Mucosa of stomach (tissue), 1 donor: ENCODE results near the gene CERT1.
A peak's percentile ranks its signal among the peaks of the same experiment; 100 is the strongest.

Source experiments
- H3K27me3 ChIP-seq: one replicate; pipeline ENCODE4 v1.7.0; 2013; ENCODE audit warnings: mild to moderate bottlenecking, low read length; ENCODE audit not compliant: control insufficient read depth, insufficient read depth
- H3K36me3 ChIP-seq: one replicate; pipeline ENCODE4 v1.7.0; 2013; ENCODE audit warnings: low read length; ENCODE audit not compliant: control insufficient read depth, insufficient read depth
- H3K4me1 ChIP-seq: one replicate; pipeline ENCODE4 v1.7.0; 2013; ENCODE audit warnings: mild to moderate bottlenecking, low read length; ENCODE audit not compliant: control insufficient read depth, insufficient read depth
- H3K4me3 ChIP-seq: one replicate; pipeline ENCODE4 v1.7.0; 2013; ENCODE audit warnings: low read length
- H3K9ac ChIP-seq: one replicate; pipeline ENCODE4 v1.7.0; 2013; ENCODE audit warnings: mild to moderate bottlenecking, low read length, moderate library complexity
- H3K9me3 ChIP-seq: one replicate; pipeline ENCODE4 v1.7.0; 2013; ENCODE audit warnings: mild to moderate bottlenecking, low read length, moderate library complexity; ENCODE audit not compliant: control insufficient read depth
- donor health status: Pancreatic carcinoma.

CERT1 gene

GRCh38 chr5:75358117-75358516 is 153.3 kb downstream of the CERT1 start:
- no peak overlapping the region for H3K9ac ChIP-seq
- H3K9me3 ChIP-seq = no peaks in the 10 kb centered on the region
- peaks cover 12% of the 10 kb centered on the region for H3K36me3 ChIP-seq
- H3K27me3 ChIP-seq = no peaks in the 10 kb centered on the region
- no peak overlapping the region for H3K4me3 ChIP-seq
- H3K4me1 ChIP-seq = peaks cover 11% of the 10 kb centered on the region

GRCh38 chr5:75356719-75357118 is 154.7 kb downstream of the CERT1 start:
- Histone ChIP-seq H3K4me1 (peaks cover 7% of the 10 kb centered on the region), H3K36me3 (peaks cover 12% of the 10 kb centered on the region), H3K4me3 (no peak overlapping the region), H3K27me3 (no peaks in the 10 kb centered on the region), H3K9me3 (no peaks in the 10 kb centered on the region), H3K9ac (no peak overlapping the region)

- H3K27me3 ChIP-seq = no peaks in the 10 kb centered on the region
- peaks cover 21% of the 10 kb centered on the region for H3K36me3 ChIP-seq
- H3K4me1 ChIP-seq = peaks cover under 1% of the 10 kb centered on the region
- no peak overlapping the region for H3K4me3 ChIP-seq
- no peak overlapping the region for H3K9ac ChIP-seq
- H3K9me3 ChIP-seq = no peaks in the 10 kb centered on the region
Measured at GRCh38 chr5:75355236-75355635, 156.2 kb downstream of the CERT1 start.

- Histone ChIP-seq H3K27me3 (no peaks in the 10 kb centered on the region), H3K4me3 (no peak overlapping the region), H3K36me3 (peaks cover 22% of the 10 kb centered on the region), H3K9ac (no peak overlapping the region), H3K4me1 (no peaks in the 10 kb centered on the region), H3K9me3 (no peaks in the 10 kb centered on the region)
Measured at GRCh38 chr5:75351139-75351926, 160.1 kb downstream of the CERT1 start.

- no peak overlapping the region for H3K9ac ChIP-seq
- H3K27me3 ChIP-seq = no peaks in the 10 kb centered on the region
- no peaks in the 10 kb centered on the region for H3K4me1 ChIP-seq
- H3K9me3 ChIP-seq = no peaks in the 10 kb centered on the region
- H3K36me3 ChIP-seq = peaks cover 15% of the 10 kb centered on the region
- H3K4me3 ChIP-seq = no peak overlapping the region
Measured at GRCh38 chr5:75349663-75350062, 161.8 kb downstream of the CERT1 start.

GRCh38 chr5:75348241-75348640 is 163.2 kb downstream of the CERT1 start:
- no peaks in the 10 kb centered on the region for H3K27me3 ChIP-seq
- no peak overlapping the region for H3K4me3 ChIP-seq
- H3K36me3 ChIP-seq = peaks cover 15% of the 10 kb centered on the region
- no peaks in the 10 kb centered on the region for H3K9me3 ChIP-seq
- no peak overlapping the region for H3K9ac ChIP-seq
- no peaks in the 10 kb centered on the region for H3K4me1 ChIP-seq

GRCh38 chr5:75342836-75343235 is 168.6 kb downstream of the CERT1 start:
- Histone ChIP-seq H3K4me3 (no peak overlapping the region), H3K9me3 (no peaks in the 10 kb centered on the region), H3K27me3 (no peaks in the 10 kb centered on the region), H3K36me3 (no peaks in the 10 kb centered on the region), H3K9ac (no peak overlapping the region), H3K4me1 (peaks cover 16% of the 10 kb centered on the region)

- H3K4me1 ChIP-seq = peaks cover 16% of the 10 kb centered on the region
- no peaks in the 10 kb centered on the region for H3K27me3 ChIP-seq
- H3K36me3 ChIP-seq = no peaks in the 10 kb centered on the region
- H3K9me3 ChIP-seq = no peaks in the 10 kb centered on the region
- no peak overlapping the region for H3K4me3 ChIP-seq
- H3K9ac ChIP-seq = no peak overlapping the region
Measured at GRCh38 chr5:75341934-75342333, 169.5 kb downstream of the CERT1 start.

GRCh38 chr5:75340714-75341478 is 170.5 kb downstream of the CERT1 start:
- Histone ChIP-seq H3K4me3 (no peak overlapping the region), H3K4me1 (peaks cover 16% of the 10 kb centered on the region), H3K27me3 (no peaks in the 10 kb centered on the region), H3K36me3 (no peaks in the 10 kb centered on the region), H3K9ac (no peak overlapping the region), H3K9me3 (no peaks in the 10 kb centered on the region)

- no peaks in the 10 kb centered on the region for H3K27me3 ChIP-seq
- peak overlapping the region; percentile 90 for H3K9ac ChIP-seq
- no peak overlapping the region for H3K4me3 ChIP-seq
- H3K4me1 ChIP-seq = peaks cover 16% of the 10 kb centered on the region
- H3K36me3 ChIP-seq = no peaks in the 10 kb centered on the region
- no peaks in the 10 kb centered on the region for H3K9me3 ChIP-seq
Measured at GRCh38 chr5:75338408-75338807, 173.0 kb downstream of the CERT1 start.

- Histone ChIP-seq H3K9ac (peak overlapping the region; percentile 90), H3K27me3 (no peaks in the 10 kb centered on the region), H3K36me3 (no peaks in the 10 kb centered on the region), H3K4me1 (peaks cover 16% of the 10 kb centered on the region), H3K9me3 (no peaks in the 10 kb centered on the region), H3K4me3 (peak overlapping the region; percentile 90)
Measured at GRCh38 chr5:75337366-75338021, 173.9 kb downstream of the CERT1 start.
